NCI-H748 treated with DMSO at 0.1 percent for 48 hours (cell line): ENCODE measurements around the gene WDFY1.
"Not testable (repeated sequence)": the region's sequence is repeated elsewhere in the genome, so short reads cannot be mapped to it uniquely, and the experiment has no call there.

Experiments used
- DNase-seq: peaks from one replicate; lab custom pipeline; 2025; lab: John Stamatoyannopoulos, UW

WDFY1 gene

GRCh38 chr2:223896833-223897311 lies 48.3 kb downstream of the WDFY1 start:
- DNase-seq, result no peak

- no peak for DNase-seq
Observed at GRCh38 chr2:223894968-223895367, 50.2 kb downstream of the WDFY1 start.

GRCh38 chr2:223894009-223894408 lies 51.1 kb downstream of the WDFY1 start:
- no peak for DNase-seq

- no peak for DNase-seq
Observed at GRCh38 chr2:223890721-223891120, 54.4 kb downstream of the WDFY1 start.

GRCh38 chr2:223889229-223889628 lies 55.9 kb downstream of the WDFY1 start:
- DNase-seq, result no peak

GRCh38 chr2:223888251-223888650 lies 56.9 kb downstream of the WDFY1 start:
- DNase-seq, result no peak

GRCh38 chr2:223887127-223887526 lies 58.0 kb downstream of the WDFY1 start:
- no peak for DNase-seq

- DNase-seq, result no peak
Observed at GRCh38 chr2:223886726-223887125, 58.4 kb downstream of the WDFY1 start.

GRCh38 chr2:223884399-223884798 lies 60.7 kb downstream of the WDFY1 start:
- no peak for DNase-seq

GRCh38 chr2:223882715-223883114 lies 62.4 kb downstream of the WDFY1 start:
- no peak for DNase-seq

- DNase-seq, result no peak
Observed at GRCh38 chr2:223880796-223881195, 64.3 kb downstream of the WDFY1 start.

- DNase-seq, result no peak
Observed at GRCh38 chr2:223877721-223878410, 67.3 kb downstream of the WDFY1 start.

- DNase-seq, result no peak
Observed at GRCh38 chr2:223873672-223874071, 71.5 kb downstream of the WDFY1 start.

- not testable (repeated sequence) for DNase-seq
Observed at GRCh38 chr2:223872772-223873171, 72.4 kb downstream of the WDFY1 start.

GRCh38 chr2:223871661-223872060 lies 73.5 kb downstream of the WDFY1 start:
- not testable (repeated sequence) for DNase-seq

GRCh38 chr2:223870840-223871611 lies 74.1 kb downstream of the WDFY1 start:
- DNase-seq, result no peak

- DNase-seq, result no peak
Observed at GRCh38 chr2:223868005-223868404, 77.1 kb downstream of the WDFY1 start.

GRCh38 chr2:223865907-223866508 lies 79.1 kb downstream of the WDFY1 start:
- no peak for DNase-seq

- DNase-seq, result no peak
Observed at GRCh38 chr2:223865124-223865523, 80.0 kb downstream of the WDFY1 start.

GRCh38 chr2:223863491-223863890 lies 81.6 kb downstream of the WDFY1 start:
- no peak for DNase-seq

- DNase-seq, result no peak
Observed at GRCh38 chr2:223860809-223861738, 84.1 kb downstream of the WDFY1 start.

GRCh38 chr2:223859070-223859469 lies 86.1 kb downstream of the WDFY1 start:
- no peak for DNase-seq
